ENCODE measurements around the gene DAAM1.

DNA sequence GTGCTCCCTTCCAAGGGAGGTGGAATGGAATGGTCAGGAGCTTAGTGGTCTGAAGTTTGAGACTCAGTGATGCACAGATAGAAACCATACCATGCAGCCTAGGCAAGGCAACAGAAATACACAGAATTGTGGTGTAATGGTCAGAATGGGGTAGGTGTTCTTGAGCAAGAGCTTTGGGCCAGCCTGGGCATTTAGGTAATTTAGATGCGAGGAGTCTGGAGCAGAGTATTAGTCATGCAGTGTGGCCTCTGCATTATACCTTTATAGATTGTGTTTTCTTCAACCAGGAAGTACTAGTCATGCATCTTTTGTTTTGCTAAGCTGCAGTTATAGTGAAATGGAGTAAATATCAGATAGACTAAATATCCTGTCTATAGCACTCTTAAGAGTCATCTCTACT, 118.3 kb downstream of the DAAM1 start:
- TF ChIP-seq, protein P1, sequence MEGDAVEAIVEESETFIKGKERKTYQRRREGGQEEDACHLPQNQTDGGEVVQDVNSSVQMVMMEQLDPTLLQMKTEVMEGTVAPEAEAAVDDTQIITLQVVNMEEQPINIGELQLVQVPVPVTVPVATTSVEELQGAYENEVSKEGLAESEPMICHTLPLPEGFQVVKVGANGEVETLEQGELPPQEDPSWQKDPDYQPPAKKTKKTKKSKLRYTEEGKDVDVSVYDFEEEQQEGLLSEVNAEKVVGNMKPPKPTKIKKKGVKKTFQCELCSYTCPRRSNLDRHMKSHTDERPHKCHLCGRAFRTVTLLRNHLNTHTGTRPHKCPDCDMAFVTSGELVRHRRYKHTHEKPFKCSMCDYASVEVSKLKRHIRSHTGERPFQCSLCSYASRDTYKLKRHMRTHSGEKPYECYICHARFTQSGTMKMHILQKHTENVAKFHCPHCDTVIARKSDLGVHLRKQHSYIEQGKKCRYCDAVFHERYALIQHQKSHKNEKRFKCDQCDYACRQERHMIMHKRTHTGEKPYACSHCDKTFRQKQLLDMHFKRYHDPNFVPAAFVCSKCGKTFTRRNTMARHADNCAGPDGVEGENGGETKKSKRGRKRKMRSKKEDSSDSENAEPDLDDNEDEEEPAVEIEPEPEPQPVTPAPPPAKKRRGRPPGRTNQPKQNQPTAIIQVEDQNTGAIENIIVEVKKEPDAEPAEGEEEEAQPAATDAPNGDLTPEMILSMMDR (IDR thresholded peaks at IDR 0.05; ENCODE audit: insufficient read depth, low read depth, low read length) = no peak
- TF ChIP-seq EZH2 (IDR thresholded peaks at IDR 0.05; ENCODE audit: insufficient read depth, low read length) = no peak

Measured in astrocyte (in vitro differentiated cells and primary cell).